AG10803 (cell line): ENCODE results near the gene PTTG1IP2.

Experiments used
- DNase-seq: peaks from one replicate; pipeline ENCODE4 v3.0.0; 2010; ENCODE audit warnings: low read depth
- H3K4me3 ChIP-seq: 2 replicates; pipeline ENCODE4 v1.5.1; 2011; ENCODE audit warnings: mild to moderate bottlenecking, low read length, control low read depth
- TF ChIP-seq, protein P1 (sequence below): conservative IDR thresholded peaks from 2 replicates; pipeline ENCODE4 v1.5.1; 2011; ENCODE audit warnings: mild to moderate bottlenecking, low read length, control low read depth, inconsistent platforms

PTTG1IP2 gene

GRCh38 chr7:90469554-90469953, at the start of gene PTTG1IP2:
PTTG1IP2 (plus strand) TSS chr7:90469639; CDS start chr7:90469787, 148 bp downstream.
- DNase-seq, result no peak
- H3K4me3 ChIP-seq, result no peak within 1 kb of the TSS
- TF ChIP-seq, protein P1, sequence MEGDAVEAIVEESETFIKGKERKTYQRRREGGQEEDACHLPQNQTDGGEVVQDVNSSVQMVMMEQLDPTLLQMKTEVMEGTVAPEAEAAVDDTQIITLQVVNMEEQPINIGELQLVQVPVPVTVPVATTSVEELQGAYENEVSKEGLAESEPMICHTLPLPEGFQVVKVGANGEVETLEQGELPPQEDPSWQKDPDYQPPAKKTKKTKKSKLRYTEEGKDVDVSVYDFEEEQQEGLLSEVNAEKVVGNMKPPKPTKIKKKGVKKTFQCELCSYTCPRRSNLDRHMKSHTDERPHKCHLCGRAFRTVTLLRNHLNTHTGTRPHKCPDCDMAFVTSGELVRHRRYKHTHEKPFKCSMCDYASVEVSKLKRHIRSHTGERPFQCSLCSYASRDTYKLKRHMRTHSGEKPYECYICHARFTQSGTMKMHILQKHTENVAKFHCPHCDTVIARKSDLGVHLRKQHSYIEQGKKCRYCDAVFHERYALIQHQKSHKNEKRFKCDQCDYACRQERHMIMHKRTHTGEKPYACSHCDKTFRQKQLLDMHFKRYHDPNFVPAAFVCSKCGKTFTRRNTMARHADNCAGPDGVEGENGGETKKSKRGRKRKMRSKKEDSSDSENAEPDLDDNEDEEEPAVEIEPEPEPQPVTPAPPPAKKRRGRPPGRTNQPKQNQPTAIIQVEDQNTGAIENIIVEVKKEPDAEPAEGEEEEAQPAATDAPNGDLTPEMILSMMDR, result no peak

DNA sequence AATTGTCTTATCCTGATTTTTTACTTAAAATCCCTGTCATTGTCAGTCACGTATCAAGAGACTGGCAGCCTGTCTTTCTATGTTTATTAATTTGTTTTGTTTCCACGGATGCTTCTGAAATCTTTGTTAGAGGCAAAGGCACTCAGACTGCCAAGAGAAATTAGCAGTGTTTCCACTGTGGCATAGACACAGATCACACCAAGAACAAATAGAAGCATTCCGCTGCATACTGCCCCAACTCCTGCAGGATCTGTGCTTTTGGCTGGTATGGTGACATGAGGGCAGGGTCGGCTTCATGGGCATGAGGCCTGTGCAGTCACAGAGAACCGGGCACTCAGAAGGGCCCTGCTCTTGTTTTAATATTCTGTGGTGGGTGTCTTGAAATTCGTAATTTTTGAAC, 47.8 kb upstream of the PTTG1IP2 start:
- TF ChIP-seq, protein P1, result no peak
- no peak overlapping the region for H3K4me3 ChIP-seq
- DNase-seq, result no peak

GRCh38 chr7:90424720-90425119, 44.7 kb upstream of the PTTG1IP2 start:
- no peak for DNase-seq
- no peak overlapping the region for H3K4me3 ChIP-seq
- TF ChIP-seq, protein P1, result no peak

- H3K4me3 ChIP-seq, result no peak overlapping the region
- DNase-seq, result no peak
- TF ChIP-seq, protein P1, result no peak
Observed at GRCh38 chr7:90425376-90425775, 44.1 kb upstream of the PTTG1IP2 start.

- TF ChIP-seq, protein P1, result no peak
- no peak for DNase-seq
- H3K4me3 ChIP-seq, result no peak overlapping the region
Observed at GRCh38 chr7:90430614-90431460, 38.6 kb upstream of the PTTG1IP2 start.

- TF ChIP-seq, protein P1, result no peak
- no peak for DNase-seq
- no peak overlapping the region for H3K4me3 ChIP-seq
Observed at GRCh38 chr7:90432752-90433151, 36.7 kb upstream of the PTTG1IP2 start.

GRCh38 chr7:90433221-90433620, 36.2 kb upstream of the PTTG1IP2 start:
- H3K4me3 ChIP-seq, result no peak overlapping the region
- no peak for DNase-seq
- TF ChIP-seq, protein P1, result no peak
